GM21619 (cell line): ENCODE measurements around the gene TBC1D22A.

ENCODE experiments used
- ATAC-seq: cut with Tn5 transposase; IDR thresholded peaks from one replicate; pipeline ENCODE4 v1.9.1; 2021; ENCODE audit not compliant: unreplicated experiment

The TBC1D22A gene

GRCh38 chr22:47086596-47087248 lies 324.3 kb downstream of the TBC1D22A start:
- ATAC-seq, result no peak

DNA sequence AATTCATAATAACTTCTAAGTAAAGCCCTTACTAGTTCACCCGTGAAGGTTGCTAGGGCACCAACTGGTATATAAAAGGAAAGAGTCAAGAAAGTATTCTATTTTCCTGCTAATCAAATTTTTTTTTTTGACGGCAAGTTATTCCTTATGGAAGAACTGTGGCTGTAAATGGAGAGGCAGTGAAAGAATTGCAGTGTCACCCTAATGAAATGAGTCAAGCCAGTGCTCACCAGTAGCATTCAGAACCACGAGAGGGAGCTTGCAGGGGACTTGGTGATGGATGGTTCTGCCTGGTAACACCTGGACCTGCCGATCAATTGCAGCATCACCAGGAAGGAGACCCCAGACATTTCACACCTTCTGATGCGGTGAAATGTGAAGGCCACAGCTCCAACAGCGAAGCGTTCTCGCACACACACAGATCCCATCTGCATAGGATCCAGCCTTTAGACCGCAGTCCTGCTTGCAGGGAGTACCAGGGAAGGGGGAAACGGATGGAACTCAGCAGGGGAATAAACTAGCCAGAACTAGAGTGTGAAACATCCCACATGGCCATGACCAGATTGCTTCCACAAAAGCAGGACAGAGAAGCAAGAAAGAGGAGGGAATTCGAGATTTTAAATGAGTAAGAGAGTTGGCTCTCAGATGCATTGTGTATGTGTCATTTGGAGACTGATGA lies 326.2 kb downstream of the TBC1D22A start:
- no peak for ATAC-seq

DNA sequence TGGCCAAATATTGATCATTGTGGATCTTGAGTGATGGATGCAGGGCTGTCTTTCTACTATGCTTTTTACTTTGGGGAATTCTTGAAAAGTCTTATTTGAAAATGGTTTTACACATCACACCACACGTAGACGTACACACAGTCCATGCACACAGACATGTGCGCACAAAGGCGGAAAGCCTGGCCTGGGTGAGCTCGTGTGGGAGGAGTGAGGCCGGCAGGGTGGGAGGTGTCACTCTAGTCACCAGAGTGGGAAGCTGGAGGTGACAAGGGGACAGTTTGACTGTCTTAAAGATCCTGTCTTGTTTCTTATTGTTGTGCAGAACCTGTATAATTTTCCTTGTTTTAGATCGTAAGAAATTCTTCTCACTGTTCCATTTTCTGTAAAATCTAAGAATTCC lies 326.9 kb downstream of the TBC1D22A start:
- no peak for ATAC-seq

DNA sequence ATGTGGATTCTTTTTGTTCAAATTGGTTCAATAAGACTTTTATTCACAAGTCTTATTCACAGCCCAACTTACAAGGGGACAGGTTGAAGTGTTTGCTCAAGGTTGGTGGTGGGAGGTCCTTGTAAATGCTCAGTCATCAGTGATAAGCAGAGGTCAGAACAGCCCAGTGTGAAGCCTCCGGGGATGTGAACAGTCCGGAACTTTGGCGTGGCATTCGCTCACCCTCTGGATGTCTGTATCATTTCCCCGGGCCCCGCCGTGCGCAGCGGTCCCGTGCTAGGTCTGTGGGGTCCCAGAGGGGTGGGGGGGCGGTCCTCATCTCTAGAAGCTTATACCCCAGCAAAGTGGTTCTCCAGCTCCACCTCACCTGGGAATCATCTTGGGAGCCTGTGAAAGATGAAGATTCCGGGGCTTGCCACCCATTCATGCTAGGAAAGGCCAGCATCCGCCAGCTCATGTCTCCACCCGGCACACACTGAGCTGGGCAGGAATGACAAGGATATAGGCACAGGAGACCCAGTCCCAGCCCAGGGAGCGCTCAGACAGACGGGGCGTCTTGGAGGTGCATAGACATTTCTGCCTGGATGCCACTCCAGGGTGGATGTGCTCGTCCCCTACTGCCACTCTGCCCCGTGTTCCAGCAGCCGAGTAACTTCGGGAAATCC lies 327.5 kb downstream of the TBC1D22A start:
- no peak for ATAC-seq

DNA sequence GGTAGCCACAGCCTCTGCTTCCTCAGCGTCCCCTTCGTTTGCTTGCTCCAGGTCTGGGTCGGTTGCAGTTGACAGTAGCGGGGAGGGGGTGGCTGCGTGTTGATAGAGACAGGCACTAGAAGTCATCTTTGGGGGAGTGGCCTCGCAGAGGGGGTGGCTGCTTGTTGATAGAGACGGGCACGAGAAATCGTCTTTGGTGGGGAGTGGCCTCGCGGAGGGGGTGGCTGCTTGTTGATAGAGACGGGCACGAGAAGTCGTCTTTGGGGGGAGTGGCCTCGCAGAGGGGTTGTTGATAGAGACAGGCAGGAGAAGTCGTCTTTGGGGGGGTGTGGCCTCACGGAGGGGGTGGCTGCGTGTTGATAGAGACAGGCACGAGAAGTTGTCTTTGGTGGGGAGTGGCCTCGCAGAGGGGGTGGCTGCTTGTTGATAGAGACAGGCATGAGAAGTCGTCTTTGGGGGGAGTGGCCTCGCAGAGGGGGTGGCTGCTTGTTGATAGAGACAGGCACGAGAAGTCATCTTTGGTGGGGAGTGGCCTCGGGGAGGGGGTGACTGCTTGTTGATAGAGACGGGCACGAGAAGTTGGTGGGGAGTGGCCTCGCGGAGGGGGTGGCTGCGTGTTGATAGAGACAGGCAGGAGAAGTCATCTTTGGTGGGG lies 328.3 kb downstream of the TBC1D22A start:
- ATAC-seq, result no peak

- ATAC-seq, result no peak
These were observed 328.8 kb downstream of the TBC1D22A start for GRCh38 chr22:47091246-47091651.

- ATAC-seq, result no peak
These were observed 329.7 kb downstream of the TBC1D22A start for GRCh38 chr22:47091921-47092700.

- no peak for ATAC-seq
These were observed 330.5 kb downstream of the TBC1D22A start for GRCh38 chr22:47092896-47093311.

DNA sequence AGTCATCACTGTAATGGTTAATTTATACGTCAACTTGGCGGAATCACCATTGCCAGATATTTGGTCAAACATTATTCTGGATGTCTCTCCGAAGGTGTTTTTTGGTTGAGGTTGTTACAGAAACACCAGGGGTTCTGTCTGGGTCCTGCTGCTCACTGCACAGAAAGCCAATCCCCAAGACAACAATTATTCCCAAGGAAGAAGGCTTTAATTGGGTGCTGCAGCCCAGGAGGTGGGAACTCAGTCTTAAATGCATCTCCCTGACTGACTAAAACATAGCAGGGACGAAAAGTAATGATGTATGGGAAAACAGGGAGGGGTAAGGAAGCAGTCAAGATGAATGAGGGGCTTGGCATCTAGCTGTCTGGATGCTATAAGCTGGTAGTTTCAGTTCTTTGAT lies 331.3 kb downstream of the TBC1D22A start:
- ATAC-seq, result no peak

- no peak for ATAC-seq
These were observed 332.4 kb downstream of the TBC1D22A start for GRCh38 chr22:47094861-47095330.

GRCh38 chr22:47095395-47096122 lies 333.1 kb downstream of the TBC1D22A start:
- no peak for ATAC-seq

DNA sequence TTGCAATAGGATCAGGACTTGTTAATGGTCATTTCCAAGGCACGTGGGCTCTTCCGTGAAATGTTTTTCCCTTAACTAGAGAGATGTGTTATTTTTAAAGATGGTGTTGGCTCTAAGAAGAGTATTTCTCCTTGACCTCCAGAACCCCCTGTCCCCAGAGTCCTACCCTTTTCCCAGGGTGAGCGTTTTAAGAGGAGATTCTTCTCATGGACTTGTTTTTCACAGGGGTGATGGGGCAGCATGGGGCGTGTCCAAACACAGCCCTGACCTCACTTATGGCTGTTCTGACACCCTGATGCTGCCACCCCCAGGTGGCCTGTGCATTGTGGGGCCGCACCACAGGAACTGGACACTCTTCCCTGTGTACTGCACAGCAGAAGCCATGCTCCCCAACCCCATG lies 335.7 kb downstream of the TBC1D22A start:
- ATAC-seq, result no peak

DNA sequence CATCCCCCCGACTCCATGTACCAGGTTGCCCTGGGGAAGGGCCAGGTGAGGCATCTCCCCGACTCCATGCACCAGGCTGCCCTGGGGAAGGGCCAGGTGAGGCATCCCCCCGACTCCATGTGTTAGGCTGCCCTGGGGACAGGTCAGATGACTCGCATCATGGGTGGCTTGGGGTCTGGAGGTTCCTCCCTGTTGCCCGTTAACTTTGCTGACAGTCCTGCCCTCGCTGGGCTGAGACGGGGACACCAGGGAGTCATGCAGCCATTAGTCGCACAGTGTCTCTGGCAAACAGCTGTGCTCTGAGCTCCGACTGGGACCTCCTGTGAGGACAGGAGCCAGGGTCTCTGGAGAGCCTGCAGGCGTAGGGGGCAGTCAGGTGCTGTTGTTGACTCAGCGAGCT lies 336.1 kb downstream of the TBC1D22A start:
- ATAC-seq, result no peak

- ATAC-seq, result no peak
These were observed 337.6 kb downstream of the TBC1D22A start for GRCh38 chr22:47100019-47100418.

GRCh38 chr22:47100646-47101200 lies 338.3 kb downstream of the TBC1D22A start:
- ATAC-seq, result no peak

DNA sequence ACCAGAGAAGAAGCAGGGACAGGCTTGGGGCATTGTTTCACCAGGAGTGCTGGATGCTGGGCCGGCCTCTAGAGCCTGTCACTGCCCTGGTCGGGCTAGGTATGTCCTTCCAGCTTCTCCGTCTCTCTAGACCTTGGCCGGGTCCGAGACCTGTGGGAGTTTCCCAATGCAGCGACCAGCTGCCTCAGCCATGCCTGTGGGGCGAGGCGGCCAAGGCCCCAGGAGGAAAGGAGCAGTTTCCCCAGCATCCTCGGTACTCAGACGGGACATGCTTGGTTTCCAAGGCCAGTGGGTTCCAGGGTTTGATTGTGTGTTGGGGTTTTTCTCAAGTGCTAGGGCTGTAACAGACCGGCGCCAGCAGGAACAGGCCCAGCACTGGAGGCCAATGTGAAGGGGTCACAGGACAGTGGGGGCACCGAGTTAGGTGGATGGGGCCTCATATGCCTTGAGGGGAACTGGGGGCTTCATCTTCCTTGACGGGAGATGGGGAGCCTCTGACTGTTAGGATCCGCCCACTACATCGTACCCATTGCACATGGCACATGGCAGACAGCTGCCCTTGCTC lies 339.0 kb downstream of the TBC1D22A start:
- no peak for ATAC-seq

DNA sequence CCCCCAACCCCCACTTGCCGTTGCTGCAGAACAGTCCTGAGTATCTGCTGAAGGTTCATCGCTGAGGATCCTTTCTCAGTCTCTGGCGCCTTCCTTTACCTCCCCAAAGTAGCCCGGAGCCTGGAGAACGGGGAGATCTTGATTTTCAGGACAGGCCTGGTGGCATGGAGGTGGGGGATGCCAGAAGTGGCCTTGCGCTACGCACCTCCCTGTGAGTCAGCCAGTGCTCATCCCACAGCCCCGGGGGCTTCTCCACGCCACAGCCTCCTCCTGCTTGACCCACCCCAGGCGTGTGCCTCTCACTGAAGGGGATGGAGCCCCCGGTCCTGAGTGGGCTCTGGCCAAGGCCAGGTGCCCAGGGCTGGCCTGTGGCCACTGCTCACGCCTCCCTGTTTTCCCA lies 339.6 kb downstream of the TBC1D22A start:
- ATAC-seq, result no peak

DNA sequence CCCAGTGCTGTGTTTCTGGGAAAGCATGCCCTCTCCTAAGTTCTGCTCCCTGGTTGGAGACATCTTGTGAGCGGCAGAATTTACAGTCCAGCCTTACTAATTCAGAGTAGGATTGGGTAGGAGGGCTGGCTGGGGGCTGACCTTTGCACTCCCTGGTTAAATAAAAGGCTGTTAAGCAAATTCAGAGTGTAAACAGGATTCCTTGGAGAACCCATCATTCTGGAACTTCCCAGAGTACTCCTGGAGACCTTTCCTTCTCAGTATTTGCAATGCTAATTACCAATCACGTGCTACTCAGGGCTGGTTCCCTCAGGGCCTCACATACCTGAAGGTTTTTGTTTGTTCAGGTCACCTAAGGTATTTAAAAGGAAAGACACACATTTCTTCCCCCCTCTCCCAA lies 340.2 kb downstream of the TBC1D22A start:
- ATAC-seq, result no peak

- ATAC-seq, result no peak
These were observed 342.6 kb downstream of the TBC1D22A start for GRCh38 chr22:47105085-47105484.

- ATAC-seq, result no peak
These were observed 344.4 kb downstream of the TBC1D22A start for GRCh38 chr22:47106806-47107205.
